NOMO-1 treated with DMSO at 0.1 percent for 48 hours (cell line): ENCODE results near the gene CTSL.

Source experiments
- DNase-seq: peaks from one replicate; lab custom pipeline; 2025; ENCODE audit not compliant: unreplicated experiment; lab: John Stamatoyannopoulos, UW

CTSL gene

DNA sequence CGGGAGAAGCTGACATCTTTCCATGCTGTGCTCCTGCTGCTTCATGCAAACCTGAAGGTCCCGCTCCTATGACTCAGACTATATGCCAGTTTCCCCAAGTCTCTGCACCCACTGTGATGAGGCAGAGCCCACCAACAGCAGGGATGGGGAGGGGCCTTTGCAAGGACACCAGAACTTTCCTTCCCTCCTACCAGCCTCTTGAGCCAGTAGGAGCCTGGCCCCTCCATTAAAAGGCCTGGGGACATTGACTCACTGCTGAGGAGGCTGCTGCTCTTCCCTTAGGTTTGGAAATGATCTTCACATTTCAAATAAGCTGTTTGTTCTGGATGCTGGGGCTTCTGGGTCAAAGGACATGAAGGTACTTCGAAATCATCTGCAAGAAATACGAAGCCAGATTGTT is 26.1 kb upstream of the CTSL start:
- no peak for DNase-seq

DNA sequence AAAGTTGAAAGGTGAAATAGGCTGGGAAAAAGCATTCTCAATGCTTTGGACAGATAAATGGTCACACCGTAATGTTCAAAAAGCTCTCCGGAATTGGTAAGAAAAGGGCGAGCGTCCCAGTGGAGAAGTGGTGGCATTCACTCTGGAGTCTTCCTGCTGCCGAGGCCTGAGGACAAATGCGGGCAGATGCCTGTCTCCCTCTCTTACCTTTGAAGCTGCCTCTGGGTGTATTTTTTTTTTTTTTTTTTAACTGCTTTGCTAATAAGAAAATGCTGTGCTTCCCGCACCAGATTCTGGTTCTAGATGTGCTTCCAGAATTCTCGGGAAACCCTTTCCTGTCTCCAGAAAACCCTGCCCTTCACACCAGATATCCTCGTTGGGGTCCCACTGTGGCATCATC is 24.4 kb upstream of the CTSL start:
- no peak for DNase-seq

DNA sequence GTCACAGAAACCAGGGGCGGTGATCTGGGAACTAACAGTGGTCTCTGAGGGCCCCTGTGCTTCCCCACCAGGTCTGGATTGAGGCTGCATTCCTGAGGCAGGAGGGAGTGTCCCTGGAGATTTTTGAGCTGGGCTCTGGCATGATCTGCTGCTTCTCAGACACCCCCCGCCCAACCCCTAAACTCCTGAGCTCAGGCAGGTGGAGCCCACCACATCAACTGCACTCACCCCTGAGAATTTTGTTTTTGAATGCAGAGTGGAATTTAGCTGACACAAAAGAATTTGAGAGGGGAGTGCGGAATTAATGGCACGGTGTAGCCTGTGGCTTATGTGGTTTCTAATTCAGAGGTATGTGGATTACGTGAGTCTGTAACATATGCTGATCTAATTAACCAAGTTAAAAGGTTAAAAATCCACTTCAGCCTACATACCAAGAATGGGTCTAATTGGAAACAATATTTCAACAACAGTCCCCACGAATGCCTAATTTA is 23.9 kb upstream of the CTSL start:
- no peak for DNase-seq

DNA sequence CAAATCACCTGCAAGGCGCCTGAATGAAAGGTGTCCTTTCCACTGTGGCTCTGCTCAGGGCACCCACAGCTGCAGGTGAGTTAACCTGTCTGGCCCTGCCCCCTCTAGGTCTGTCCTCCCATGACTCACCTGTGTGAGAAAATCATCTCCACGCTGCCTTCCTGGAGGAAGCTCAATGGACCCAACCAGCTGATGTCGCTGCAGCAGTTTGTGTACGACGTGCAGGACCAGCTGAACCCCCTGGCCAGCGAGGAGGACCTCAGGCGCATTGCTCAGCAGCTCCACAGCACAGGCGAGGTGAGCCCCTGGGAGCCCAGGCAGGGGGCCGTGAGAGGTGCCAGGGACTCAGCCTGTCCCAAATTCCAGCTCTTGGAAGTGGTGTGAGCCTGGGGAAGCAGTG is 23.0 kb upstream of the CTSL start:
- DNase-seq, result no peak

DNA sequence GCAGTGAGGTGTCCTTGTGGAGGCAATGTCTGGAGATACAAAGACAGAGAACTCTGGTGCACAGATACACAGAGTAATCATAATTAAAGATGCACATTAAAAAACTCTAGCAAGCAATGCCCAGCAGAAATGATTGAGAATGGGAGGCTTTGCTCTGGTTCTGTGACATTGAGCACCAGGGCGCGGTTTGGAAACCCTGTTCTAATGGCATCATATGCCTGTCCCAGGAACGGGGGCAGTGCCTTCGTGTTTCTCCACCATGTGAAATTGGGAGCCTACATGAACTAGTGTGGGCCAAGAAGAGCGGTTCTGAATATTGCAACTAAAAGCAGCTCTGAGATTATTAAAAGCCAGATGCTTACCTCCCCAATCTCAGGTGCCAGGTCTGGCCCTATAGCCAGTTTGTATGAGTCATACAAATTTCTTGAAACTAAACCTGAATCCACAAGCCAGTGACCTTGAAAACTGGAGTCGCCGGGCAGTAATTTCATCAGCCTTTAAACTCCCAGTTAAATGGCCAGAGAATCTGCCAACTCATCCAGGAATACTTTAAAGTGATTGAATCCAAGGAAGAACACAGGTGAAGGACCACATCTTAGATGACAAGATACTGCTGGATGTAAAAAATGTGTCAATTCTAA is 22.2 kb upstream of the CTSL start:
- no peak for DNase-seq

DNA sequence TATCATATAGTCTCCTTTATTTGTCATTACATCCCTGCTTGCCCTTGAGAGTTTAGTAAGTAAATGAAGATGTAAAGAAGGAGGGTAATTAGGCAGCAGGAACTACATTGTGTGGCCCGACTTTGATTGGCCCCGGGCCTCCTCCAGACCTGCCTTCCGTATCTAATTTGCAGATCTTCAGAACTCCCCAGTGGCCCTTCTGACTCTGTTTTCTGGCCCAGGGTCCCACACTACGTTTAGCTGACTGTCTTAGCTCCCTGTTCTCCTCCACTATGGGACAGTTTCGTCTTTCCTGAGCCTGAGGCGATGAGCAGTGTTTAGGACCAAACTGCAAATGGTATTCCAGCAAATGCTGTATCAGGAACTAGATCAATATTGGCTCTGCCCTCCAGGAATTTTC is 21.6 kb upstream of the CTSL start:
- no peak for DNase-seq

DNA sequence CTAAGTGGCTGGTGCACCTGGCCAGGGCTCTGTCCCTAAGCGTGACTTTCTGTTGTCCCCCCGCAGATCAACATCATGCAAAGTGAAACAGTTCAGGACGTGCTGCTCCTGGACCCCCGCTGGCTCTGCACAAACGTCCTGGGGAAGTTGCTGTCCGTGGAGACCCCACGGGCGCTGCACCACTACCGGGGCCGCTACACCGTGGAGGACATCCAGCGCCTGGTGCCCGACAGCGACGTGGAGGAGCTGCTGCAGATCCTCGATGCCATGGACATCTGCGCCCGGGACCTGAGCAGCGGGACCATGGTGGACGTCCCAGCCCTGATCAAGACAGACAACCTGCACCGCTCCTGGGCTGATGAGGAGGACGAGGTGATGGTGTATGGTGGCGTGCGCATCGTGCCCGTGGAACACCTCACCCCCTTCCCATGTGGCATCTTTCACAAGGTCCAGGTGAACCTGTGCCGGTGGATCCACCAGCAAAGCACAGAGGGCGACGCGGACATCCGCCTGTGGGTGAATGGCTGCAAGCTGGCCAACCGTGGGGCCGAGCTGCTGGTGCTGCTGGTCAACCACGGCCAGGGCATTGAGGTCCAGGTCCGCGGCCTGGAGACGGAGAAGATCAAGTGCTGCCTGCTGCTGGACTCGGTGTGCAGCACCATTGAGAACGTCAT is 19.7 kb upstream of the CTSL start:
- DNase-seq, result no peak

DNA sequence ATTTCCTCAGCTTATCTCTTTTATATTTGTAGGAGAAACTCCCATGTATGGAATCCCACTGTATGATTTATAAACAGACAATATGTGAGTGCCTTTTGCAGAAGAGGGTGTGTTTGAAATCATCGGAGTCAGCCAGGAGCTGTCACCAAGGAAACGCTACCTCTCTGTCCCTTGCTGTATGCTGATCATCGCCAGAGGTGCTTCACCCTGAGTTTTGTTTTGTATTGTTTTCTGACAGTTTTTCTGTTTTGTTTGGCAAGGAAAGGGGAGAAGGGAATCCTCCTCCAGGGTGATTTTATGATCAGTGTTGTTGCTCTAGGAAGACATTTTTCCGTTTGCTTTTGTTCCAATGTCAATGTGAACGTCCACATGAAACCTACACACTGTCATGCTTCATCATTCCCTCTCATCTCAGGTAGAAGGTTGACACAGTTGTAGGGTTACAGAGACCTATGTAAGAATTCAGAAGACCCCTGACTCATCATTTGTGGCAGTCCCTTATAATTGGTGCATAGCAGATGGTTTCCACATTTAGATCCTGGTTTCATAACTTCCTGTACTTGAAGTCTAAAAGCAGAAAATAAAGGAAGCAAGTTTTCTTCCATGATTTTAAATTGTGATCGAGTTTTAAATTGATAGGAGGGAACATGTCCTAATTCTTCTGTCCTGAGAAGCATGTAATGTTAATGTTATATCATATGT is 18.0 kb upstream of the CTSL start:
- DNase-seq, result peak; percentile 51

DNA sequence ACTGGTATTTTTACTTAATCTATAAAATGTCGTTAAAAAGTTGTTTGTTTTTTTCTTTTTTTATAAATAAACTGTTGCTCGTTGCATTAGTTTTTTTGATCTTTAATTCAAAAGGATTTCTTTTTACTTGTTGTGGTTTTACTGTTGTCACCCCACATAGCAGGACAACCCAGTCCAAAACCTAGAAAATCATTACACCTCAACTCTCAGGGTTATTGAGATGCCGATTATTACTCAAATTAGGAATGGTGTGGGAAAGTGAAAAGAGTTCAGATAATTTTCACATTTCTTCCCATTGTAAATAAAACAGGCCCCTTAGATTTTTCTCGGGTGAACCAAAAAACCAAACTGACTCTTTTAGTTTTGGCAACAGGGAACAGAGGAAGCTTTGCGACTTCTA is 17.4 kb upstream of the CTSL start:
- DNase-seq, result no peak

DNA sequence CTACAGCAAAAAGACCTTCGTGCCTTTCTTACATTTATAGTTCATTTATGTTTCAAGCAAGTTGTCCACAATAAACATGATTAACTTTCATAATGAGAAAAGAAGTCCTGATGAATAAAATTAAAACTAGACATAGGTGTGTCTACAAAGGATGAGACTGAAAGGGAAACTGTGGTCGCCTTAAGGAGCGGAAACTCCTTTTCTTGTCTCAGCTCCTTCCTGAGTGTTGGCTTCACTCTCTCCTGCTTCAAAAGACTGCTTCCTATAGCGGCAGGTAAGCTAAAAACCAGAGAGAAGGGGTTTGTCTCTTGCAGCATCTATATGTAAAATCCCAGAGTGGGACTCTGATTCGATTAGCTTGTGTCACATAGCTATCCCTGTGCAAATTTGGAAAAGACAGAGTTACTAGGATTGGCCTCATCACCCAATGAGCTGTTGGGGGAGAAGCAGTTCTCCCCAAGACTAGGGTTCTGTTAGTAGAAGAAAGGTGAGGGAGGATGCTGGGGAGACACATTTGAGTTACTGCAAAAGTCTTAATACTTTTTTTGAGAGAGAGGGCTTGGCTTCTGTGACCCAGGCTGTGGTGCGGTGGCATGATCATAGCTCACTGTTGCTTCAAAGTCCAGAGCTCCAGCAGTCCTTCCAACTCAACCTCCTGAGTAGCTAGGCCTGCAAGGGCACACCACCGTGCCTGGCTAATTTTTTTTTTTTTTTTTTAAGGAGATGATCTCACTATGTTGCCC is 16.8 kb upstream of the CTSL start:
- no peak for DNase-seq

DNA sequence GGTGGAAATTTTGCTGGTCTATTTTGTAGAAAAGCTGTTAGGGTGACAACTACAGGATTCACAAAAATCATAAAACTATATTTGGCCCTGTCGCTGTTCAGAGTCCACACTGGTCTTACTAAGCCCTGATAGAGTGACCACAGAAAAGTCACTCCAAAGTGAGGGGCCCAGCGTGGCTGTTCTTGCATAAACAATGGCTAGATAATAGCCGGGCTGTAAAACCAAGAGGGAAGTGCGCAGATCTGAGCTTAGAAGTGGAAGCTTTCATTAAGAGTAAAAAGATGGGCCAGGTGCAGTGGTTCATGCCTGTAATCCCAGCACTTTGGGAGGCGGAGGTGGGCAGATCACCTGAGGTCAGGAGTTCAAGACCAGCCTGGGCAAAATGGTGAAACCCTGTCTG is 15.5 kb upstream of the CTSL start:
- peak; percentile 53 for DNase-seq

DNA sequence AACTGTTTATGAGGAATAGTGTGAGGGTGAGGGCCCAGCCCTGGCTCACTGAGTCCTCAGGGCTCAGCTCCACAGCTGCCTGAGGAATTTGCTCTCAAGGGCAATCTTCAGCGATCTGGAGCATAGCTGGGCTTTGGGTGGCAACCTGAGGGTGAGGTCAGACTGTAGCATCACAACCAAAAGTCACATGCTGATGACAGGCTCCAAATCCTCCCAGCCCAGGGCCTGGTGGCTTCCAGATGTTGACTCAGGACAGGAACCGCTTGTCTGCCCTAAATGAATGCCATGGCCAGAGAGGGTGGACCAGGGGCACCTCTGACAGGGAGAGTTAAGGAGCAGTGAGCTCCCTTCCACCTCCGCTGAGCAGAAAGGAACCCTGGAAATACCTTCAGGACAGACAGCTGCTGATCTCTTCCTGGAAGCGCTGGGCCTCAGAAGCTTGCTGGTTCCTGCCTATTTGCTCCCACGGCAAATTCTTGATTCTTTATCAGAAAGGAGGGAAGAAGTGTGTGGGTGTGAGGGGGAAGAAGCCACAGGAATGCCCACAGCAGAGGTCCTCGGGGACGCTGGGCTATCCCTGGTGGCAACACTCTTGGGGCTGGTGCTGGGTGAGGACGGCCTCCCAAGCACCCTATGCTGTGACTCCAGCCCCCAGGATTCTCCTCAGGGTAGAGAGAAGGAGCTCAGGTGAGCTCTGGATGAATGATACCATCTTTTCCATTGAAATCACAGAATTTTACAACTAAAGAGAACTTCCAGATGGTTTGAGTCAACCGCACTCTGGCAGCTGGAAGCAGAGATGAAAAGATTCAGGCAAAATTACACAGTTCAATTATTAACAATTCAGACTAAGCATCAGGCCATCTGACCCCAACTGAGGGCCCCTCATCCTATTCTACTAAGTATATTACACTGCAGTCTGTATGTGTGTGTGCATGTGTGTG is 13.8 kb upstream of the CTSL start:
- DNase-seq, result no peak

DNA sequence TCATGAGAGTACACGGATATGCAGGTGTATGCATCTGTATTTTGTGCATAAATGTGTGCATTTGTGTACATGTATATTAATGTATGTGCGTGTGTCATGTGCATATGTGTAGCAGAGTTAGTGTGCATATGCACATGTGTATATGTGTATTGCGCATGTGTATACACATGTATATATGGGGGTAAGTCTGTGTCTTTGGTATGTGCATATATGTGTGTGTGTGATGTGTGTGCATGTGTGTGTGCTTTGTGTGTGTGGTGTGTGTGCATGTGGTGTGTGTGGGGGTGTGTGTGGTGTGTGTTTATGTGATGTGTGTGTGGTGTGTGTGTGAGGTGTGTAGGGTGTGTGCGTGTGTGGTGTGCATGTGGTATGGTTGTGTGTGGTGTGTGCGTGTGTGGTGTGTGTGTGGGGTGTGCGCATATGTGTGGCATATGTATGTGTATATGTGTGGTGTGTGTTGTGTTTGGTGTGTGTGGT is 13.1 kb upstream of the CTSL start:
- DNase-seq, result no peak

DNA sequence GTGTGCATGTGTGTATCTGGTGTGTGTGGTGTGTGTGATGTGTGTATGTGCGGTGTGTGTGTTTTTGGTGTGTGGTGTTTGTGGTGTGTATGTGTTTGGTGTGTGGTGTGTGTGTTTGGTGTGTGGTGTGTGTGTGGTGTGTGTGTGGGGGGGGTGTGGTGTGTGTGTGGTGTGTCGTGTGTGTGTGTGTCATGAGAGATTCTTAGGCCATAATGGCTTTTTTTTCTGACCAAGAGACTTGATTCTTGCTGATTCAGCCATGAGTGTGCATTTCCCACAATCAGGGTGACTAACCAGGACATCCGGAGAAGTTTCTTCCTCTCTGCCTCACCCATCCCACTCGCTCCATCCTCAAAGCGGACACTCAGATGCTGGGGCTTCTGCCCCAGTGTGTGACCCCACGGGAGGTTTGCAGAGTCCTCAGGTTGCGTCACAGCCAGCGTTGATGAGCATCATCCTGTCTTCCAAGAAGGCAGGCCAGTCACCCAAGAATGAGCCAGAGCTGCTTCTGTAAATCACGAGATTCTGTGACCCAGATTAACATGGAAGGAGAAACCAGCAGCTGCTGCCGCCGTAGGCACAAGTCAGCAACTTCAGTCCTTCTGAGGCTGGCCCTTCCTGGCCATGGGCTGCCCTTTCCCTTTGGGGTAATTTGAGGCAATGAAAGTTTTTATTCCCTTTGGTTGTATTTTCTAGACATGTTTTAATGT is 12.5 kb upstream of the CTSL start:
- peak; percentile 64 for DNase-seq

DNA sequence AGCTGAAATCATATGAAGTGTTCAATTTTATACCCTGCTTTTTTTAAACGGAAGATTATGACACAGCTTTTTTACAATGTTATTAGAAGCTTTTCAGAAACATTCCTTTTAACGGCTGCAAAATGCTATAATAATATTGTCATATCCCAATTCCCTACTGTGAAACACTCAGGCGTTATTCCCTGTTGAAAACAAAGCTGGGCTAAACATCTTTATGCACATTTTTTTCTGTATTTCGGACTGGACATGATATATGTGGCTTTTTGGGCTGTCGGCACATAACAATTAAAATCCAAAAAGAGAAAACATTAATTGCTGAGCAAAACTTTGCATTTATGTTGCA is 12.0 kb upstream of the CTSL start:
- no peak for DNase-seq

DNA sequence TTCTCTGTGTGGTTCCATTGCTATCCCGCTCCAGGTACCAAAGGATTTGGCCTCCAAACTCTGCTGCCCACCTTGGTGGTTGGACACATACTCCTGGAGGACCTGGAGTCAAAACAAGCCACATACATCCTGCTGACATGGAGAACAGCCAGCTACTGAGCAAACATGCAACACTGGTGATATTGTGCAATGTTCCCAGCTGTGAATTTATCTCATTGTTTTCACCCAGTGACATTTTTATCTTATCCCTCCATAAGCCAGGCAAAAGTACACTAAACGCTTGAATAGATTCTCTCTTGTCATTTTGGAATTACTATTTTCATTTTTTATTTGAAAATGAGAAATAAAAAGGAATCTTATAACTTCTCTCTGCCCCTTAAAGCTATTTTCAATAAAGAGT is 11.1 kb upstream of the CTSL start:
- peak; percentile 17 for DNase-seq

DNA sequence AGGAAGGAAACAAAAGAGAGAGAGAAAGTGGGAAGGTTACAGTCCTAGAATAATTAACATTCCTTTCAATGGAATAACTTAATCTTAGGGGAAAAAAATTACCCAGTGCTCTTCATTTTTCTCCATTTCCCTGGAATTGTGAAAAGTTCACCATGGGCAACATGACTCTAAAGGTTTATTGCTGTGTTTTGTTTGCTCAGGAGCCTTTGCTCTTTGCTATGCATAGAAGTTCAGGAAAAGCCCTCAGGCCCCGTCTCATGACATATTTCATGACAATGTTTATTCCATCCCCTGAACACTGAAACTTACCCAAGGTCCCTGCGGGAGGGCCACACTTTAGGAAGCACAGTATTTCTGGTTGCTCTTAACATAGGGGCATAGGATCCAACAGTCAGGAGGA is 9.8 kb upstream of the CTSL start:
- no peak for DNase-seq

DNA sequence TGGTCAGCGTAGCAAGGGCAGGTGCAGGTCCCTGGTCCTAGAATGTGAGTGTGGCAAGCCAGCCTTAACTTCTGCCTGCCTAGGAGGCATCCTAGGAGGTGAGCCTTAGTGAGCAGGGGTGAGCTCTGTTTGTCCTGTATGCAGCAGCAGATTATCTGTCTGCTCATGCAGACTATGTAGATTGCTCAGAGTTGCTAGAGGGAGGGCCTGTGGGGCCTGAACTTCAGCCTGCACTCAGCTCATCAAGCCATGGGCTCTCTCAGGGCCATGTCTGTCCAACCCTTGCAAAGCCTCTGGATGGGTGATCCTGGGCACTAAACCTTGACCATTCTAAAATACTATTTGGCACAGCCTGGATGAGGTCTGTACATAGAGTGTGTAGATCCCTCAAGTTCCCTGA is 8.5 kb upstream of the CTSL start:
- no peak for DNase-seq

DNA sequence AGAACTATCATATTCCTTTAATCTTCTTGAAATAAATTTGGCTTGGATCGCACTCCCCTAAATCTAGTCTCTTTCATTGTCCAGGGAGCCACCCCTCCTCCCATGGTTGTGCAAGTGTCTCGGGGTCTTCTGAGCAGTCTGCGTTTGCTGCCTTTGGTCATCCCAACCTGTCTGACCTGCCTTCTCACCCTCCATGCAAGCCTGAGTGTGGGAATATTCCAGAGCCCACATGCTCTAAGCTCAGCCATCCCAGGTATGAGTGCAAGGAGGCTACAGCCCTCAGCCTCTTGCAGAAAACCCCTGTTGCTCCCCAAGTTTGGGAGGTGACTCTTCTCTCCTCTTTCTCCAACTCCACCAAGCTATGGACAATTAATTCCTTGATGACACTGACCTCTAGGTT is 7.7 kb upstream of the CTSL start:
- DNase-seq, result no peak
